GM18499 (cell line): ENCODE results near the gene ARHGEF33.

ENCODE experiments used
- ATAC-seq: cut with Tn5 transposase; IDR thresholded peaks from one replicate; pipeline ENCODE4 v1.9.1; 2021; ENCODE audit warnings: moderate number of reproducible peaks; ENCODE audit not compliant: insufficient read depth, unreplicated experiment

ARHGEF33 gene

DNA sequence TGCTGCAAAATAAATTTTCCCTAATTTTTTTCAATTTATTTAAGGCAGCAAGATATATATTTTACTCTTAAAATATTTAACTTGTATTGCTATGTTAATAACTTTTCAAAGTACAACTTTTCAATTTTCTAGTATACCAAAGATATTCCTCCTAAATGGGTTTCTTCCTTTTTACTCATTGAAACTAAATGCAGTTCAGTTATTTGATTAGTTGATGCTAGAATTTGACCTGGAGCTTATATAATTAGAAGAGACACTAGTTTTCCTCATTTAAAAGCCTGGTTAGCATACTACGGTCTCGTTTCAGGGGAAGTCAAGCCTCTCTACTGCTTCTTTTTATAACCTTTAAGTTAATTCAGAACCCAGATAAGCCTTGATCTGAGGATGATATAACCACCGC, at the start of gene ARHGEF33:
Gene ARHGEF33, plus strand, starts transcription at position 301 of the 400 bp plus-strand sequence. CDS start 29,573 bp downstream, outside the sequence.
- ATAC-seq: no peak

DNA sequence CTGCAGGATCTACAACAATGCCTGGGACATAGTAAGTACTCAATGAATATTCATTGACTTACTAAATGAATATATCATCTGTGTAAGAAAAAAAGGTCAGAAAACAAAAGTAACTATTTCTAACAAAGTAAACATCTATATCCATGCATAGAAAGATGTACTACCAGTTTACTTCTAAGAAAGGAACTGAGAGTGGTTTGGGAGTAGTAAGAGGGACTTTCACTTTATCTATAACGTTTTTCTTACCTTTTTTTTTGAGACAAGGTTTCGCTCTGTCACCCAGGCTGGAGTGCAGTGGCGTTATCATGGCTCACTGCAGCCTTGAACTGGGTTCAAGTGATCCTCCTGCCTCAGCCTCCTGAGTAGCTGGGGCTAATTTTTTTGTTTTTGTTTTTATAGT, 39.6 kb upstream of the ARHGEF33 start:
- ATAC-seq: peak; percentile 75

DNA sequence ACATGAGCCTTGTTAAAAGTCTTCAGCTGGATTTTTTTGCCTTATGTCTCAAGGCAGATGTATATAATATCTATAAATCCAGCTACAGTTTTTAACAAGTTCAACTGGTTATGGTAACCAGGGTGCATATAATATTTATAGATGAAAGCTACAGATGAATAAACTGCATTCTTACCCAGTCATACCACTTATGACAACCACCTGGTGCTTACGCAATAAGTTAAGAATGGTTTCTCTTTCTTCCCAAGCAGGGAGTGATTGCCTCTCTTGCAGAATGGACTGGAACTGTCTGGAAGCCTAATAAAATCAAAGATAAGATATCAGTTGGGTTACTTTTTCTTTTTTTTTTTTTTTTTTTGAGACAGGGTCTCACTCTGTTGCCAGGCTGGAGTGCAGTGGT, 33.5 kb upstream of the ARHGEF33 start:
- no peak for ATAC-seq

DNA sequence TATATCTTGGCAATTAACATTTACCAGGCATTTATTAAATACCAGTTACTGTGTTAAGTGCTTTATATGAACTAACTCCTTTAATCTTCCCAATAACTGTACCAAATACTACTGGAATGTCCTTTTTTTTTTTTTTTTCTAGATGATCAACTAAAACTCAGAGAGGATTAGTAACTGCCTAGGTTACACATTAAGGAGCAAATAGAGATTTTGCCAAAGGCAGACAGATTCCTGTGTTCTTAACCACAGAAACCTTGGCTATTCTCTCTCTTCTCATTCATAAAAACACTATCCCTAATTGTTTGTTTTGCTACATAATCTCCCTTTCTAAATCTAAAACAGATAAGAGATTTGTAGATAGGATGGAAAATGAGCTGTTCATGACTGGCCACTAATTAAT, 27.2 kb upstream of the ARHGEF33 start:
- no peak for ATAC-seq

DNA sequence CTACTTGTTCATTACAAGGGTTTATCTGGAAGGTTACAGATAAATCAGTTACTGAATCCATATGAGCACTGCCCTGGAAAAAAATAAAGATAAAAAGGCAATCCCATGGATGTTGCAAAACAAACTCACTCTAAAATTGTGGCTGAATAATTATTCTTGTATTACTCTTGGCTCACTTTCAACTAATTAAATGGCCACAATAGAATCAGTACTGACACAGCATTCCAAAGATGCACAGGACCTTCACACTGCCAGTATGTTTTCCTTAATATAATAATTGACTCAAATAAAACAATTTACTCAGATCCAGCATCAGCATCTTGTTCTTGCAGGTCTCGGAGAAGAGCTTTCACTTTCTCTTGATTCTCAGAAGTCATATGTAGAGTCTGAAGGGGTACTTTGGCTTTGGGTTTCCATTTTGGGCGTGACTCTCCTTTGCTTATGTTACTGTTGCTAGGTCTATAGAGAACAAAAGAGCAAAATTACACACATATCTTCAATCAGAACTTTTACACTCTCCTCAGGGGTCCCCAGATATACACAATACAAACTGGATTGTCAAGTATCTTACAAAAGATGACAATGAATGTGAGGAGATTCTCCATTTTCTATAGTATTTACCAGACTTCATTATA, 26.5 kb upstream of the ARHGEF33 start:
- ATAC-seq: no peak

DNA sequence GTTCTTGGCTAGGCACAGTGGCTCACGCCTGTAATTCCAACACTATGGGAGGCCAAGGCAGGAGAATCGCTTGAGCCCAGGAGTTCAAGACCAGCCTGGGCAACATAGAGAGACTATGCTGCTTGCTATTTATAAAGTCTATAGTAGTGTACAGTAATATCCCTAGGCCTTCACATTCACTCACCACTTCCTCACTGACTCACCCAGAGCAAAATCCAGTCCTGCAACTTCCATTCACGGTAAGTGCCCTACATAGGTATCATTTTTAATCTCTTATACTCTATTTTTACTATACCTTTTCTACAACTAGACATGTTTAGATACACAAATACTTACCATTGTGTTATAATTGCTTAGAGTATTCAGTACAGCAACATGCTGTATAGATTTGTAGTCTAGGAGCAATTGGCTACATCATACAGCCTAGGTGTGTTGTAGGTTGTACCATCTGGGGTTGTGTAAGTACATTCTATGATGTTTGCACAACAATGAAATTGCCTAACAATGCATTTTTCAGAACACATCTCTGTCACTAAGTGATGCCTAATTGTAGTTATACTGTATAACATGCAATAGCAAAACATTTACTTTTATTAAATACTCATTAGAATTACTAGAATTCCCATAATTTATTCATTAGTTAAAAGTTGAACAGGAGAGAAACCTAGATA, 22.8 kb upstream of the ARHGEF33 start:
- ATAC-seq: no peak

DNA sequence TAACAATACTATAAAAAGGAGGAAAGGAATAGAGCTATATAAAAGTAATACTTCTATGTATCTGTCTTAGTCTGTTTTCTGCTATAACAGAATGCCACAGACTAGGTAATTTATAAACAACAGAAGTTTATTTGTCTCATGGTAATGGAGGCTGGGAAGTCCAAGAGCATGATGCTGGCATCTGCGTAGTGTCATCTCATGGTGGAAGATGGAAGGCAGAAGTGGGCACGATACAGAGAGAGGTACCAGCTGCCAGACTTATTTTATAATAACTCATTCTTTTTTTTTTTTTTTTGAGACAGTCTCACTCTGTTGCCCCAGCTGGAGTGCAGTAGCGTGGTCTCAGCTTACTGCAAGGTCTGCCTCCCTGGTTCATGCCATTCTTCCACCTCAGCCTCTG, 18.2 kb upstream of the ARHGEF33 start:
- no peak for ATAC-seq

DNA sequence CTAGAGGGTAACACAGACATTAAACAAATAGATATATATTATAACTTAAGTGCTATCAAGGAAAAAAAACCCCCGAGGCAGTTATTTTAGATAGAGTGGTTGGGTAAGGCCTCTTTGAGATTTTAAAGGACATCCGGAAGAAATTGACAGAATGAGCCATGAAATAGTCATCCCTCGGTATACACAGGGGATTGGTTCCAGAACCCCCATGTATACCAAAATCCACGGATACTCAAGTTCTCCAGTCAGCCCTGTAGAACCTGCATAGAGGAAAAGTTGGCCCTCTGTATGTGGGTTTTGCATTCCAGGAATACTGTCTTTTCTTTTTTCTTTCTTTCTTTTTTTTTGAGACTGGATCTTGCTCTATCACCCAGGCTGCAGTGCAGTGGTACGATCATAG, 15.9 kb upstream of the ARHGEF33 start:
- no peak for ATAC-seq

DNA sequence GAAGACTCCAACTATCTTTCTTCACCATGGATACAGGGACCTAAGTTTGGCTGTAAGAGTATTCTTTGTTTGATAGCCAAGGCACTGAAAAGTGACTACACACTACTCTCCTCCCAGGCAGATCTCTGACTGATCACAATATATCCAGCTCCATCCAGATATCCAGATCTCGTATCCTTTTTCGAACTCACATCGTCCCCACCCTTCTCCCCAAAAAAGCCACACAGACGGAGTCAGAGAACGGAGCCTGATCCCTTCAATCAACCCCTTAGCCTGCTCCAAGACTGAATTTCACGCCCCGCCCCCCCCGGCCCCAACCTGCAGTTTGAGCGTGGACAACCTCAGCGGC, 14.5 kb upstream of the ARHGEF33 start:
- no peak for ATAC-seq

DNA sequence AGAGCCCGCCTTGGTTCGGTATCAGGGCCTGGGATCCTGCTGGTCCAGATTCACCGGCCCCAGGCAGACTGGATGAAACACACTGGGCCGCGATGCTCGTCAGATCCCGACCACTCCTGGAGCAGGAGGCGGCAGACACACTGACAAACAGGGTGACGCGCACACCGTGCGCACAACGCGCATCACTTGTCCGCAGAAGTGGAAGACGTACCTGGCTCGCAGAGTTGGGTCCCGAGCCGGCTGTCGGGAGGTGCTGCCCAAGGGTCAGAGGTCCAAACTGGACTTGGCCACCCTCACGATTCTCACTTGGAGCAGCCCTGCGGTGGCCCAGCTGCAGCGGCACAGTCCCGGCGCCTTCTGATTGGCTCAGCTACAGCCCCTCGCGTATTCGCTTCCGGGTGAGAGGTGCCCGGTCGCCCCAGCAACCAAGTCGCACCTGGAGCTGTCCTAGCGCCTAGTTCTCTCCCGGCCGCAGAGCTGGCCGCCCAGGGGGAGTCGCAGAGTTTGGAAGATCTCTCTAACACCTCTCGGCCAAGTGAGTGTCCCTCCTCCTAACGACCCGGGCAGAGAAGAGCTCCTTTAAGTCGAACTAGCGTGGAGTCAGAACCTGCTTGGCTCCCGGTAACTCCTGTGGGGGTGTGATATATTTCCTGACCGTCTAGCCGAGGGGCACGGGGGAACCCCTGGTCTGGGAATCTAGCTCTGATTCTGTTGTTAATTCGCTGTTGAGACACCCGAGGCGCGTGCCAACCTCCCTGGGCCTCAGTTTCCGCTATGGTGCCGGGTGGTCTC, 13.9 kb upstream of the ARHGEF33 start, which contains the start of the genes DHX57 and MORN2:
Gene DHX57, minus strand, starts transcription at position 359 of the 792 bp plus-strand sequence. CDS start 7,529 bp downstream, outside the sequence.
Gene MORN2, plus strand, starts transcription at position 401 of the 792 bp plus-strand sequence.
- peak; percentile 96 for ATAC-seq

DNA sequence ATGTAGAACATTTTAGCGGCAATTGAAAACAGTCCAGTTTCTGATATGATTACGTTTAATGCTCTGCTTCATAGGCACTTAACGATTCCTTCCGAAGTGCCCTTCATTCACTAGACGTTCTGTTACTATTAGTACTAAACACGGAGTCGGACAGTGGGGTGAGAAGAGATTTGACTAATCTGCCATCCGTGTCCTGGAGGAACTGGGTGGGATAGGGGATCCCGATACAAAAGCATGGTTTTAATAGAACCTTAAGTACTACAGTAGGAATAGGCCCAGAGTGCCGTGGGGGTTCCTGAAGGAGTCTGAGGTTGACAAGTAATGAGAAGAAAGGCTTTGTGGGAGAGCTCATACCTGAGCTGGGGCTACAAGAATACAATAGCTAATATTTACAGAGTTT, 13.3 kb upstream of the ARHGEF33 start:
- no peak for ATAC-seq

DNA sequence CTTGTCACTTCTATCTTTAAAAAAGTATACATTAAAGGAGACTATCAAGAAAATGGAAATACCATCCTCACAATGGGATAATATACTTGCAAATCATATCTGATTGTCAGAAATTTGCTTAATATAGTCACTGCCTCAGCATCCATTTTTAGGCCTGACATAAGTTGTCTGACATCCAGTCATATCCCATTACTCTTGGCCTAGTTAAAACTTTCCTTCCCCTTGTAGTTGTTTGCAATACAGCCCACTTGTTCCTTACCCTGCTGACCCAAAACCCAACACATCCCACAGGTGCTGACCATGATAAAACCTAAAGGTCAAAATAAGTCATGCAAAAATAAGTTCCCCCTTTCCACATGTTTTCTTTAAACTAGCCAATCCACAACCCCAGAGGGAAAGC, 3.6 kb upstream of the ARHGEF33 start:
- no peak for ATAC-seq

DNA sequence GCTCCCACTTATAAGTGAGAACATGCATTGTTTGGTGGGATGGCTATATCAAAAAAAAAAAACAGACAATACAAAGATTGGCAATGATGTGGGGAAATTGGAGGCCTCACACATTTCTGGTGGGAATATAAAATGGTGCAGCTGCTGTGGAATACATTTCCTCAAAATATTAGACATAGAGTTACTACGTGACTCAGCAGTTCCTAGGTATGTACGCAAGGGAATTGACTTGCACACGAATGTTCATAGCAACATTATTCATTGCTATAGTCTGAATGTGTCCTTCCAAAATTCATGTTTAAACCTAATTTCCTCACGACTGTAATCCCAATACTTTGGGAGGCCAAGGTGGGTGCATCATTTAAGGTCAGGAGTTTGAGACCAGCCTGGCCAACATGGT, 2.3 kb upstream of the ARHGEF33 start:
- no peak for ATAC-seq

DNA sequence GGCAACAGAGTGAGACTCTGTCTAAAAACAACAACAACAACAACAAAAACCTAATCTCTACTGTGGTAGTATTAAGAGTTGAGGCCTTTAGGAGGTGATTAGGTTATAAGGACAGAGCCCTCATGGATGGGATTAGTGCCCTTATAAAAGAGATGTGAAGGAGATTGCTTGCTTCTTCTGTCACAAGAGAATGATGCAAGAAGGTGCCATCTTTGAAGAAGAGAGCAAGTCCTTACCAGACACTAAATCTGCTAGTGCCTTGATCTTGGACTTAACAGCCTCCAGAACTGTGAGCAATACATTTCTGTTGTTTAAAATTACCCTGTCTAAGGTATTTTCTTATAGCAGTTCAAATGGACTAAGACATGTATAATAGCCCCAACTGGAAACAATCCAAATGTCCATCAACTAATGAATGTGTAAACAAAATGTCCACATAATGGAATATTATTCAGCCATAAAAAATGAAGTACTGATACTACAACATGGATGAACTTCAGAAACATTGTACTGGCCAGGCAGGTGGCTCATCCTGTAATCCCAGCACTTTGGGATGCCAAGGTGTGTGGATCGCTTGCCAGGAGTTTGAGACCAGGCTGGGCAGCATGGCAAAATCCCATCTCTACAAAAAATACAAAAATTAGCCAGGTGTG, 1.6 kb upstream of the ARHGEF33 start:
- no peak for ATAC-seq

DNA sequence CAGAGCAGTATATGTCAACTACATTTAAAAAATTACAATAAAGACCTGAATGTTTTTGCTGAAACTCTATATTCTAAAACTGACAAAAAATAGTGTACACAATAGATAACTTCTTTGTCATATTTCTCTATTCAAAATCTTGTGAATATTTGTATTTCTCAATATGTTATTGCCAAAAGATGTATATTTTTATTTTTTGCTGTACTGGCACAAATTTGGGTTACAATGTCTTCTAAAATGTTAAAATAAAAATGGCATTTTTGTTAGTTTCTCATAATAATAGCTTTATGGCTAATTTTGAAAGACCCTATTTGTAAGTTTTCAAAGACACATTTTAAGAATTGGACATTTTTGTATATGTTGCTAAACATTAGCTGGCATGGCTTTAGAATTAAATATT, 630 bp upstream of the ARHGEF33 start:
- ATAC-seq: no peak

DNA sequence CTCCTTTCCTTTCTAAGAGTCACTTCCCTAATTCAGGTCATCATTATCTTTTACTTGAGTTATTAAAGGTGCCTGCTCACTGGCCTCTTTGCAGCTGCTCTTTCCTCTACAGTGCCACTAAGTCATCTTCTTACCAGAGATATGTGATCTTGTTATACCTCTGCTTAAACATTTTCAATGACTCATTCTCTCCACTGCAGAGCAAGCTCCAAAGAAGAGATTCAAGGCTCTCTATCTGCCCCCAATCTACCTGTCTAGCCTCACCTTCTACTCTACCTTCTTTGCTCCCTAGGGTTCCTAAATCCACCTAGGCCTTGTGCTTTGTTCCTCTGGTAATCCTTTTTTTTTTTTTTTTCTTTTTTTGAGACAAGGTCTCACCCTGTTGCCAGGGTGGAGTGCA, 3.1 kb downstream of the ARHGEF33 start:
- no peak for ATAC-seq

DNA sequence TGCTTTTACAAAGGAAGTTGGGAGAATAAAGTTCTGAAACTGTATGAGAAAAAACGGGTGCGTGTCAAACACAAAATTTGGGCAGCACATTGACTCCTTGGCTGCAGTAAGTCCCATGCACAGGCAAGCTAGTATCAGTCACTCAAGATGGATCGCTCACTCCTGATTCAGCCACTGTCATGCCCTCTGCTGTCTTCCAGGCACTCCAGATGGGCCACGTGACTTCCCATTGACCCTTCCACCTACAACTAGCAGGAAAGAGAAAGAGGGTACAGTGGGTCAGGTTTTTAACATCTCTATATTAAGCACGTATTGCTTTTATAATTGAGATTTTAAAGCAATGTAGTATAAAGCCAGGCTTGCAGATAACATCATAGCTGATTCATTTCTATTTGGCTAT, 8.6 kb downstream of the ARHGEF33 start:
- ATAC-seq: no peak

DNA sequence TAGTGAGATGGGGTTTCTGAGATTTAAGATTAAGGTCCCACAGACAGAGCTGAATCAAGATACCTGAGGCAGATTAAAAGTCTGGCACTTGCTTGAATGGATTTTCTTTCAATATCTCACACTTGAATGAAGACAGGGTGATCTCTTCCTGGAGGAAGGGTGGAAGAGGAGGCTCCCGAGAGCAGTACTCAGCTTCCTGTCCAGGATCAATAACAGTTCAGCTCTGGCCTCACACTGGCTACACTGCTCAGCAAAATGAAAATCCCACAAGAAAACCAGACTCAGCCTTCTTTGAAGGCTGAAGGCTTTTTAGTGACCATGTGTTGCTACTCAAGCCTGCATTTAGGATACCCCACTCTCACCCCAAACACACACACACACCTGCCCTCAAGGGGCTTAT, 11.1 kb downstream of the ARHGEF33 start:
- no peak for ATAC-seq

DNA sequence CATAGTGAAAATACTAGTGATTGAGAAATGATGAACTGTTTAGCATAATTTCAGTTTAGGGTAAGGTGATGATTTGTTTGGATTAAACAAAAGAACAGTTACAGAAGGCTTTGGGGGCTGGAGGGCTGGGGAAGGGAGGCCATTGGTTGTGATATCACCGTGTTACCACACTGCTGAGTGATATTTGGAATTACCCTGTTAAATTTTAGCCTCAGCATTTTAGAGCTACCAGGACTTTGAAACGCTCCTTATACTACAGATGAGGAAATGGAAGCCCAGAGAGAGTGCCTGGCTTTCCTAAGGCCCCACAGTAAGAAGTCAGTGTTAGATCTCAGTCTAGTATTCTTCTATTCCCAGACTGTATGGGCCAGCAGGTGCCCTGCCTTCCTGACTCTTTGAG, 15.6 kb downstream of the ARHGEF33 start:
- no peak for ATAC-seq

DNA sequence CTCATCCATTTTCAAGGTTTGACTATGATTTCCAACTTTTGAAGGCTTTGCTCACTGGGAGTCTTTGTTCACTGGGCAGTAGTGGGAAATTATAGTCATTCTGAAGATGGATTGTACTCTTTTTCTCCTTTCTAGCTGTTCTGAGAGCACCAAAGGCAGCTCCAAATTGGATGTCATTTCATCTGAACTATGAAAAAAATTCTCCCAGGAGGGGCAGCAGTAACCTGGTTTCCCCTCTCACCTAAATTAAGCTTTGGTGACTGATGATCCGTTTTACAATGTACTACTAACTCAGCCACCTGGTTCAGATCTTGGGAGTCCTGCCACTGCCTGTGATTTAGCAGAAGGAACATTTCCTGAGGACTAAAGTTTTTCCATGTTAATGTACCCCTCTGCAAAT, 17.6 kb downstream of the ARHGEF33 start:
- ATAC-seq: no peak
